Non-pigmented ciliary epithelial cell (primary cell): Measurements from ENCODE around the gene ERCC4.

ENCODE experiments used
- DNase-seq: peaks from one replicate; pipeline ENCODE4 v3.0.0-alpha.2; 2010; ENCODE audit warnings: low read depth

ERCC4 gene

DNA sequence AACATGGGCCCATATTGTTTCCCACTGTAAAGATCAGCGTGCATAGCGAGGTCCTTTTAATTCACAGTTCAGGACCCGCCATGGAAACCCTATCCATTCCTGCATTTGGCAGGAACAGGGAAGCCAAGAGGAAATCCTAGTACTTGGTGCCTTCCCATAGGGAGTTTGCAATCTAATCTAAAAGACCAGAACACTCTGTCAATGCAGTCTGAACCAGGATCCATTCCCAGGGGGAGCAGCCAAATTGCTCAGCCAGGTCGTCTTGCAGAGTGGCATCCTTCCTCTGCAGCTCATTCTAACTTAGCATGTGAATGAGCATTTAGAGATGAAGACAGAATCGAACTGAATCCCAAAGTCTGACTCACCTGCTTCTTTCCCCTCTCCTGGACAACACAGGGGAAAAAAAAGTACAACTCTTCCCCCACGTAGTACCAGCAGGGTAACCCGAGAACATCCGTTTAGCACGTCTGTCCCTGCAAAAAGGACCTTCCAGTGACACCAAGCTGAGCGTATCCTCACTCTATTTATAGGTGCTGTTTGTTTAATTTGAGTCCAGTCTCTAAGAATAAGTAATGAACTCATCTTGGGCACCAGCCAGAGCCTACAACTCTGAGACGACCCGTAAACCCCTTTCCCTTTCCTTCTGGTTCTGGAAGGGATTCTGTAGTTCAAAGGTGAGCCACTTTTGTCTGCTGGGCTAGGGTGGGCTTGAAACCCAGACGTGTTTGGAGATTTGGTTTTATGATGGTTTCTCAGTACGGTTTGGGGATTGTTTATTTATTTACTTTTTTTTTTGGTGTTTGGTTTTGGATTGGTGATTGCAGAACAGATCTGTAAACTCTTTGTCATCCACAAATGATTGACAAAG lies 74.5 kb downstream of the ERCC4 start:
- DNase-seq = no peak

DNA sequence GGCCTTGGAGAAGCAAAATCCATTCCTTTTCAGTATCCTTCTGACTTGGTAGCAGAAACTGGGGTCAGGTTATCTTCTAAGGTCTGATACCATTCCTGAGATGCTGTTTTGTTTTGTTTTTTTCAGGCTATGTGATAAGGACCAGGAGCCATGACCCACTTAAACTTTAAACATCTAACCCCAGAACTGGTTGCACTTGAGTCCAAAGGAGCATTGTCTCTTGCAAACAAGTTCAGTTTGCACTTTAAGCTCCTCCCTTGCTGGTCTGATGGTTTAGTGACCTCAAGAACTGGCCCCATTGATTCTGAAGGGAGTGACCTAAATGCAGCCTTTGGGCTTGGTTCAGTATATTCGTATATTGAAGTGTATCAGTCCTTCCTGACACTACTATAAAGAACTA lies 75.2 kb downstream of the ERCC4 start:
- DNase-seq = no peak

DNA sequence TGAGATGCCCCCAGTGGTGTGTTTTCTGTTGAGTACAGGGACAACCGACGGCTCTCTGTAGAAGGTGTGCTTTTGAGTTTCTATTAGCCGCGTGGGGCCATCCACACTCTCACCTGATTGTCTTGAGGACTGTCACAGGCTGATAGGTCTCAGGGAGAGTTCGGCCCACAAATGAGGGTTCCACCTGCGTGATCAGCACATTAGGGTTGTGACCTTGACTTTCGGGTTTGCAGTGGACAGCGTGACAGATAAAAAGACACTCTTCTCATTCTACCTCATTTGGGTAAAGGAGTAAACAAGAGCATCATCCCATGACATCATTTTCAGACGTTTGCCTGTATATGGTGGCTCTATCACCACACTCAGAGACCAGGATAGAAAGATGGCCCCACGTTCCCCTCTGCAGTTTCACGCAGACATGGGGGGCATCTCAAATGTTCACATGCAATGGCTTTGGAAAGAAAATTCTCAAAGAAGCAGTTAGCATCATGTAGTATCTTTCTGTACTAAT lies 76.9 kb downstream of the ERCC4 start:
- DNase-seq = no peak

DNA sequence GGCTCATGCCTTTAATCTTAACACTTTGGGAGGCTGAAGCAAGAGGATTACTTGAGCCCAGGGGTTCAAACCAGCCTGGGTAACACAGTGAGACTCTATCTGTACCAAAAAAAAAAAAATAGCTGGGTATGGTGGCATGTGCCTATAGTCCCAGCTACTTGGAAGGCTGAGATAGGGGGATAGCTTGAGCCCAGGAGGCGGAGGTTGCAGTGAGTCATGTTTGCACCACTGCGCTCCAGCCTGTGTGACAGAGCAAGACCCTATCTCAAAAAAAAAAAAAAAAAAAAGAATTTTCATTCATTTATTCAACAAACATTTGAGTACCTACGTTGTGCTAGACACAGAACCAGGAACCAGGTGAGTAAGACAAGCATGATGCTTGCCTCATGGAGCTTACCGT lies 77.6 kb downstream of the ERCC4 start:
- no peak for DNase-seq

DNA sequence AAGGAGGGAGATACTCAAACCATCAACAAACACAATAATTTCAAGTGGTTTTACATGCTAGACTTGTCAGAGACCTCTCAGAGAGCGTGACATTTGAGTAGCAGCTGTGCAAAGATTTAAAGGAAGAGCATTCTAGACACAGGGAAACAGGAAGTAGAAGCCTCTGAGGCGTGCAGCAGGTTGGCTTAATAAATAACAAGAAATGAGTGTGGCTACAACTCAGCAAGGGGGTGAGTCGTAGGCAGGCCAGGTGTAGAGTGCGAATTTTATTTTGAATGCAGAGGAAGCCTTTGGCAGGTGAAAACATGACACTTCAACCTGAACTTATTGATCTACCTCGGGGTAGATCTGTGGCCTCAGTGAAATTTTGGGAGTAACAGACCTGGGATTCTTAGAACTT lies 78.0 kb downstream of the ERCC4 start:
- no peak for DNase-seq

DNA sequence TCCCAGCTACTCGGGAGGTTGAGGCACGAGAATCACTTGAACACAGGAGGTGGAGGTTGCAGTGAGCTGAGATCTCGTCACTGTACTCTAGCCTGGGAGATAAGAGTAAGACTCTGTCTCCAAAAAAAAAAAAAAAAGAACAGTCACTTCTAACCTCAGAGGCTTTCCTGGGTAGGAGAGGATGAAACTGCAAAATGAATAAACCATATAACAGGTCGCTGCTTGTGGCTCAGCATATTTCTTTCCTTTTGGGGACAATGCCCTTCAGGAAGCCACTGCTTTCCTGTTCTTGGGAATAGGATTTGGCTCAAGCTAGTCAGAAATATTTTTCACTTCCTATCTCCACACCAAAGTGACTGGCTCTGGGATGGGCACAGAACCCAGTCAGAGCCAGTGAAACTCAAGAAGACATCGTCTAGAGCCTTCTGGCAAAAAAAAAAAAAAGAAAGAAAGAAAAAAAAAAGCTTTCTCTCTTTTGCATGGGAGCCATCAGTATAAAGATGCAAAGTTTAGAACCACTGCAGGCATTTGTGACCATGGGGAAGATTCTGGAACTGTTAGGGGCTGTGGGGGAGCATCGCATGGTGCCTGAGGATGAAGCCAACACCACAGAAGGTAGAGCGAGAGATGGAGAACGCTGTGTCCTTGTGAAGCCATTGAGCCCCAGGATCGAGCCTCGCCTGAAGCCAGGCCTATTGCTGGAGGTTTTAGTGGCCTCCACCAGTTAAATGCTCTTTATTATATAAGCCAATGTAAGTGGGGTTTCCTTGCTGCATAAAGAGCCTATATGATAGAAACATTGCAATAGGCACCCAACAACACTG lies 79.3 kb downstream of the ERCC4 start:
- no peak for DNase-seq

DNA sequence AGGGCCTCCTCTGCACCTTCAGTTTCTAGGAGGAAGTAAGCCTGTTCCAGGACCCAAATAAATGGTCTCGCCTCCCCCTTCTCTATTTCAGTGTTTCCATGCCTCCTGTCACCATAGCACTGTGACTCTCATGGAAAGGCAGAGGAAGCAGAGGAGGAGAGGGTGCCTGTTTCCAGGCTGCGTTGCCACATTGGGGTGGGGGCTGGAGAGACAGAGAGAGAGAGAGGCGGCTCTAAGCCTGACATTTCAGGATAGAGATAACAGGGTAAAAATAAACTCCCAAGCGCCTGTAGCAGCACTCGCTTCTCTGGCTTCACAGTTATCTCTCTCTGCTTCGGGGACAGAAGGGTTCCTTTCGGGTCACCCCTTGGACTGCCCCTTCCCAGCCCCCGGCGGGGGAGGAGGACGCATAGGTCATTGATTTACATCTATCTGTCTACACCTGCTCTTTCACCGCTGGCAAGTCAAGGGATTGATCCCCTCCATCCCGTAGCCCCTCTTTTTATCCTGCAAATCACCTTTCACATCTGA lies 80.0 kb downstream of the ERCC4 start:
- no peak for DNase-seq

DNA sequence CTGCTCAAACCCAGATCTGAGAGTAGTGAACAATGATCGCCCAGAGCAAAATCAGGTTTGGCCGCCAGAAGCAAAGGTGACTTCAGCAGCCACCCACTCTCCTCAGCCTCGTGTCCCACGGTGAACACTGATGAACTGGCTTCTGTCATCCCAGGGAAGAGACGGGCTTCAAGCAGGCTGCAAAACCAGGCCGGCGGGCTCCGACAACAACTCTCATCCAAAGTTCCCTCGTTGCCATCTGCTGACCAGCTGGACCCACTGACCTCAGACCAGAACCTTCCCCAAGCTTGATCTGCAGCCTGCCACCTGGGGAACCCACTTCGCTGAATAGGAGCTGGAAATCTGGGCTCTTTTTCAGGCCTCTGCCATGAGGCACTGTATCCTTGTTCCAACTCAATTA lies 81.6 kb downstream of the ERCC4 start:
- no peak for DNase-seq
